ENCODE results near the gene MYH14. TPM values are rescaled to one million over a fixed set of nuclear protein-coding genes. Genes with fewer than 3 reads are reported as not detected.

The MYH14 gene
- polyA plus RNA-seq = 10 to 100 TPM; 20.6 to 42.6 (median 21.9) TPM

DNA sequence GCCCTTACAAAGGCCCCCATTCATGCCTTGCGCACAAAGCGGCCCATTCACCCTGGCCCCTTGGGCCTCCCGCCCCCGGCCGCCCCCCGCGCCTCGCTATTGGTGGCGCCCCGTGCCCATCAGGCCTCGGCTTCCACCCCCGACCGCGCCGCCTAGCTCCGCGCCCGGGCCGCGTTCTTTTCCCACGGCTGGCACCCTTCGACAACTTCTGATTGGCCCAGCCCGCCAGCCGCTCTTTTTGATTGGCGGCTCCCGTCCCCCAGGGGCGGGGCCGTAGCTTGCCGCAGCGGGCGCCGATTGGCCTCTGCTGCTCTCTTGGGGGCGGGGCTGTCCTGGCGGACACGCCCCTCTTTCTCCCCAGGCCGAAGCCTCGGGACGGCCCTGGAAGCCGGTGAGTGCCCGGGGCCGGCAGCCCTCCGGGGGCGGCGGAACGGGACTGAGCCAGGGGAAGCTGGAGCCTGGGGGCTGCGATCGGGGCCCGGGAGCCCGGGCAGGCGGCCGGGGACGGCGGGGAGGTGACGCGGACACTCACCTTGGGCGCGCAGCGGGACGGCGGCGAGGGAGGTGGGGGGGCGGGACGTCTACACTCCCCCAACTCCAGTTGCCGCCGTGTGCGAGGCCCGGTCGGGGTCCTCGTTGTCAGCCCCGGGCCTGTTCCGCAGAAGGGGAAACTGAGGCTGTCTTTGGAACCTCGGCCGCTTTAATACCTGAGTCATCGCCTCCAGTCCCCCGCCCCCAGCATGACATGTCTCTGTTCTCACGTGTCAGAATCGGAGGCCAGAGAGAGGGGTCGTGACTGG lies at the start of gene MYH14:
Gene MYH14 (plus strand): TSS at position 342 of the 800 bp plus-strand sequence. CDS start 6,744 bp downstream, outside the sequence.
- no peak within 1 kb of the TSS for H3K27ac ChIP-seq (ENCODE audit: low read depth, low read length)
- WGBS, 3 donors = 2 to 5% (median 3%) methylated on average over 55 to 78 of the region's 78 CpGs

DNA sequence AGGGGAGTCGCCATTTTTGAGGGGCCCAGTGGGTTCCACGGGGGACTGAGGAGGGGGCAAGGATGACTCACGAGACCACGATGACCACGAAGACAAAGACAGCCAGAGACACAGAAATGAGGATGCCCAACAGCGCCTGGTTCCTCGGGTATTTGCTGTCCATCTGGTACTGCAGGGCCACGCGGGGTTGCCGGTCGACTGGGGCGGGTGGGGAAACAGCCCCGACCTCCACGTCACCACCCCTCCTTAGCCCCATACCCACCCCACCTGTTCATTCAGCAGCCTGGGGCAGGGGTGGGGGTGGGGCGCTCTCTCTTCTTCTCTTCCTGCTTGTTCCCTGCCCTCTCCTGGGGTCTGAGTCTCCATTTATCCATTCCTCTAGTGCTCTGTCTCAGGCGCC lies 48.9 kb upstream of the MYH14 start:
- no peak overlapping the region for H3K27ac ChIP-seq (ENCODE audit: low read depth, low read length)
- 70 to 78% (median 73%) methylated on average over 11 to 16 of the region's 16 CpGs for WGBS, 3 donors

DNA sequence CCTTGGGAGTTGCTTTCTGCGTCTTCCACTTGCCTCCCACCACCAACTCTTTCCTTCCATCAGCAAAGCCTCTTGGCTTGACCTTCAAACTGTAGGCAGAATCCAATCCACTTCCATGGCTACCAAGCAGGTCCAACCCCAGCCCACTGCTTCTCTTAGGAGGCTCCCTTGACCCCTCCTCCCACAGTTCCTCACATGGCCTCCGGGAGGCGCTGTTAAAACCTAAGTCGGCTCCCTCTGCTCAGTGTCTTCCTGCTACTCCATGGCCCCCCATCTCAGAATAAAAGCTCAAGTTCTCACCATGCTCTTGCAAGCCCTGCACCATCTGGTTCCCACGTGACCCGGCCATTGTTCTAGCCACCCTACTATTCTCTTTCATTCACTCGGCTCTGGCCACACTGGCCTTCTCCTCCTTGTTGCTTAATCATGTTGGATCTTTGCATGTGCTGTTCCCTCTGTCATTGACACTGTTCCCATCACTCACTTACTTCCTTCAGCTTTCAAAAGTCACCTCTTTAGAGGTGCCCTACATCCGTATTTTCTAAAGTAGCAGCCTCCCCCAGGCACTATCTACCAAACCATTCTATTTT lies 47.8 kb upstream of the MYH14 start:
- no peak overlapping the region for H3K27ac ChIP-seq (ENCODE audit: low read depth, low read length)
- 74 to 85% (median 78%) methylated on average over 8 of the region's 8 CpGs for WGBS, 3 donors

- H3K27ac ChIP-seq (ENCODE audit: low read depth, low read length) = no peak overlapping the region
These were observed 44.8 kb upstream of the MYH14 start for GRCh38 chr19:50158577-50158976.

DNA sequence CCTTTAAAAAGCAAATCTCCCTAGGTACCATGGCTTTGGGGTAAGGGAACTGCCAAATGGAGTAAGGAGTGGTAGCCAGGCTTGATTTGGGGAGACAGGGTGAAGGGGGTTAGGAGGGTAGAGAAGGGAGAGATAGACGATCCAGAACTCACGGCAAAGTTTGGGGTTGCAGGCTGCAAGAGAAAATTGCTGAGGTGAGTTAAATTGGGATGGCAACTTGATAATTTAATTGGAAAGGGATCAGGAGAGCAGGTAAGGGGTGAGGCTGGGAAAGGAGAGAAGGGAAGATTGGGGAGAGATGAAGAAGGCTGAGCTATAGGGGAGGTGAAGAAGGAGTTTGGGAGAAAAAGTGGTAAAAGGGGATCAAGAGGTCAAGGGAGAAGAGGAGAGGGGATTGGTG lies 44.3 kb upstream of the MYH14 start:
- 86 to 98% (median 92%) methylated on average over 2 of the region's 2 CpGs for WGBS, 3 donors
- H3K27ac ChIP-seq (ENCODE audit: low read depth, low read length) = no peak overlapping the region

DNA sequence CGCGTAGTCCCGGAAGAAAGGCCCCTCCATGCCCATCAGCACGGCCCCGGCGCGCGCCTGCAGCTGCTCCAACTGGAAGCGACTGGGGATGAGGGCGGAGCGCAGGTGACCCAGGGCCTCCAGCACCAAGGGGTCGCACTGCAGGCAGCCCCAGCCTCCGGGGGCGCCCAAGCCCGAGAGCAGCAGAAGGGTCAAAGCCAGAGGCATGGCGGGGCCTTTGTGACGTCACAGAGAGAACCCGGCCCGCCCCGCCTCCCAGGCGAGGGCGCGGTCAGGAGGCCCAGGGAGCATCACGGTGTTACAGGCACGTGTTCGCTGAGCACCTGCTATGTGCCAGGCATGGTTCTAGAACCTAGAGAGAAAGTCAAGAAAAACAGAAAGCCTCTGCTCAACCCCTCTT lies 40.4 kb upstream of the MYH14 start, which contains the start of gene IZUMO2:
Gene IZUMO2 (minus strand): TSS at position 294 of the 400 bp plus-strand sequence. CDS start 87 bp downstream, at position 207.
- H3K27ac ChIP-seq (ENCODE audit: low read depth, low read length) = no peak within 1 kb of the TSS
- 10 to 25% (median 16%) methylated on average over 26 of the region's 26 CpGs for WGBS, 3 donors

DNA sequence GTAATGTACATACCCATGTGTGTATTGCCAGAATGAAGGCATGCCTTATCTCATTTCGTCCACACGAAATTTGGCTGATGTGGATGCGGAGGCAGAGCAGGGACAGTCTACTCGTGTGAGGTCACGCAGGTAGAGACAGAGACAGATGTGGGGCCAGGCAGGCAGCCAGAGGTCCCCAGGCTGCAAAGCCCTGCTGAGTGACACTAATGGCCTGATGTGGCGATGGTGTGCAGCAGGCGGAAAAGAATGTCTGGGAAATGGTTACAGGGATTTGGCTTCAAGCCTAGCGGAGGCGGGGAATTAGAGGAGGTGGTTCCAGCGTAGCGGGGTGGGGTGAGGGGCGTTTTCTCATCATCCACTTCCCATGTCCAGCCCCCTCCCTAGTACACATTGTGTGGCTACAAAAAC lies 36.1 kb upstream of the MYH14 start:
- H3K27ac ChIP-seq (ENCODE audit: low read depth, low read length) = no peak overlapping the region
- WGBS, 3 donors = 24 to 40% (median 31%) methylated on average over 12 of the region's 12 CpGs

DNA sequence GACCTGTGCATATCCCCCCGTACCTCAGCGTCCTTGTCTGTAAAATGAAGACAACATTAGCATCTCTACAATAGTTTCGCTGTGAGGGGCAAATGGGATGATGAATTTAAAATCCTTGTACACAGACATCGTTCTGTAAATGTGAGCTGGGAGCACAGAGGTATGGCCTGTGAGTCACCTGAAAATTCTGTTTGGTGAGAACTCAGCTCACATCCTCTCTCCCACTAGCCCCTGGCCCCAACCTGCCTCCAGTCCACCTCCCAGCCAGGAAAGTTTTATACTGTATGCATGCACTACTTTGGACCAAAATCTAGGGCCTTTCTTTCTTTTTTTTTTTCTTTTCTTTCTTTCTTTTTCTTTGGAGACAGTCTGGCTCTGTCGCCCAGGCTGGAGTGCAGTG lies 31.7 kb upstream of the MYH14 start:
- no peak overlapping the region for H3K27ac ChIP-seq (ENCODE audit: low read depth, low read length)
- WGBS, 3 donors = 83 to 86% (median 84%) methylated on average over 5 of the region's 5 CpGs

DNA sequence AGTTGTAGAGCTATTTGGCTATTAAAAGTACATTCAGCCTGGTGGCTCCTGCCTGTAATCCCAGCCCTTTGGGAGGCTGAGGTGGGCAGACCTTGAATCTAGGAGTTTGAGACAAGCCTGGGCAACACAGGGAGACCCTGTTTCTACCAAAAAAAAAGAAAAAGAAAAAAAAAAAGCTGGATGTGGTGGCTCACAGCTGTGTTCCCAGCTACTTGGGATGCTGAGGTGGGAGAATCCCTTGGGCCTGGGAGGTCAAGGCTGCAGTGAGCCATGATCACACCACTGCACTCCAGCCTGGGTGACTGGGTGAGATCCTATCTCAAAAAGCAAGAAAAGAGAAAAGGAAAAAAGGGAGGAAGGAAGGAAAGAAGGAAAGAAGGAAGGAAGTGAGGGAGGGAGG lies 30.7 kb upstream of the MYH14 start:
- no peak overlapping the region for H3K27ac ChIP-seq (ENCODE audit: low read depth, low read length)

GRCh38 chr19:50173127-50173526 lies 30.3 kb upstream of the MYH14 start:
- H3K27ac ChIP-seq (ENCODE audit: low read depth, low read length) = no peak overlapping the region
- WGBS, 3 donors = 57 to 65% (median 59%) methylated on average over 8 of the region's 8 CpGs

DNA sequence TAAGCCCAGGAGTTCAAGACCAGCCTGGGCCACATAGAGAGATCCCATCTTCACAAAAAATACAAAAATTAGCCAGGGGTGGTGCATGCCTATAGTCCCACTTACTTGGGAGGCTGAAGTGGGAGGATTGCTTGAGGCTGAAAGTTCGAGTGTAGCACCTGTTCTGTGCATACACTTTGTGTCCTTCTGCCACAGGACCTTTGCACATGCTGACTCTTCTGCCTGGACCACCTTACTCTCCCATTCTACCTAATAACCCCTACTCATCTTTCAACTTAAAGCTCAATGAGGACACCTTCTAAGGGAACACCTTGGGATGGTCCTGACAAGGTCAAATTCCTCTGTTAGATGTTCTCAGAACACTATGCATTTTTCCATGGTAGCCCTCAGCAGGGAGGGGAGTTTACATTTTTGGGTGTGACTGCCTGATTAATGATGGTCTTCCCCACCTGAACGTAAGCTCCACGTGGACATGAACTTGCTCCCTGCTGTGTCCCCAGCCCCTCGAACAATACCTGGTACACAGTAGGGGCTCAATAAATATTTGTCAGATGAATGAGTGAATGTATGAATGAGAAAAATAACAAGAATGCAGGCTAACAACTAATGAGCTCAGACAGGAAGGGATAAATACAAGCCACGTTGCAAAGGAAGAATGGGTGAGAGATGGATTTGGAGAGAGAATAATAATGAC lies 29.2 kb upstream of the MYH14 start:
- WGBS, 3 donors = 45 to 60% (median 54%) methylated on average over 5 of the region's 5 CpGs
- no peak overlapping the region for H3K27ac ChIP-seq (ENCODE audit: low read depth, low read length)

DNA sequence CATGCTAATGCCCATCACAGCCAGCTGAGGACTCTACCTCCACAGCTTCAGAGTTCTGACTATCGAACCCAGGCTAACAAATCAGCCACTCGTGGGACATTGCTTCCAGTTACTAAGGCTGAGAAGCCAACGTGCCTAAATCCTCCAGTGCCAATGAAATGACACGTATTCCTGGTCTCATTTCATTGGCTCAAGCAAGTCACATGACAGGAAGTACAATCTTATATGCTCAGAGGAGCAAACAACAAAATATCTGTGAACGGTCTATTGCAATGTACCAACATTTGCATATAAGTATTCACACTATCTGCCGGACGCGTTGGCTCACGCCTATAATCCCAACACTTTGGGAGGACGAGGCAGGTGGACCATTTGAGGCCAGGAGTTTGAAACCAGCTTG lies 27.5 kb upstream of the MYH14 start:
- no peak overlapping the region for H3K27ac ChIP-seq (ENCODE audit: low read depth, low read length)
- WGBS, 3 donors = 80 to 82% (median 80%) methylated on average over 10 of the region's 10 CpGs

DNA sequence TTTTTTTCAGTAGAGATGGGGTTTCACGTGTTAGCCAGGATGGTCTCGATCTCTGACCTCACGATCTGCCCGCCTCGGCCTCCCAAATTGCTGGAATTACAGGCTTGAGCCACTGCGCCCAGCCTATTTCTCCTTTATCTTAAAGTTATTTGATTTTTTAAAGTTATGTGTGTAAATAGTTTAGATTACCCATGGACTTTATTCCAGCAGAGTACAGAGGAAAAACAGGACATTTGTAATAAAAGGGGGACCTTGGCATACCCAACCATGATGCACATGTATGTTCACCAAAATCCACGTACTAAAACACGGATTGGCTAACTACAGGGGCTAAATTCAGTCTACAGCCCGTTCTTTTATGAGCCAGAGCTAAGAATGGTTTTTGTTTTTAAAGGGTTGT lies 26.6 kb upstream of the MYH14 start:
- WGBS, 3 donors = 77 to 86% (median 81%) methylated on average over 9 of the region's 9 CpGs
- no peak overlapping the region for H3K27ac ChIP-seq (ENCODE audit: low read depth, low read length)

GRCh38 chr19:50178320-50178719 lies 25.1 kb upstream of the MYH14 start:
- WGBS, 3 donors = 52 to 79% (median 66%) methylated on average over 1 of the region's 1 CpG

DNA sequence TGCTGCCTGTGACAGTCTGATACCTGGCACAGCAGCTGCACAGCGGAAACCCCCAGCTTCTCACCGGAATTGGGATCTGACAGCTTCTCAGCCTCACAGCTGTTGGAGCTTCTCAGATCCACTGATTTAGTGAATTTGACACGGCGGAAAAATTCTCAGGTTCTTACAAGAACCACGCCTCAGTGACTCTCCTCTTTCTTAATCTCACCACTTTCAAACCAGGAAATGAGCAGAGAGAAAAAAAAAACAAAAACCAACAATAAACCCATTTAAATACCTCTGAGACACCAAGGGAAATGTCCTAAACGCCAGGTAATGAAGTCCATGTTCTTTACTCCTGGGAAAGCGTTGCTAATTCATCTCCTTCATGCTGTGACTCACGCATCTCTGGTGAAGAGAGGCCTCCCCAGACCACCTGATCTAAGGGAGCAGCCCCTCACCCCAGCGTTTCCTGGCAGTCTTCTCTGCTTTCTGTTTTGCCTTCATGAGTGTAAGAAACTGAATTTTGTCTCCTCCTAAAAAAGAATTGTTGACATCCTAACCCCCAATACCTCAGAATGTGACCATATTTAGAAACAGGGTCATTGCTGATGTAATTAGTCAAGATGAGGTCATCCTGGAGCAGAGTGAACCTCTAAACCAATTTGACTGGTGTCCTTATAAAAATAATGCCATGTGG lies 24.4 kb upstream of the MYH14 start:
- no peak overlapping the region for H3K27ac ChIP-seq (ENCODE audit: low read depth, low read length)
- WGBS, 3 donors = 39 to 57% (median 45%) methylated on average over 9 of the region's 9 CpGs

More at GRCh38 chr19:50178320-50178719, 25.1 kb upstream of the MYH14 start:
- no peak overlapping the region for H3K27ac ChIP-seq (ENCODE audit: low read depth, low read length)

GRCh38 chr19:50181121-50181520 lies 22.3 kb upstream of the MYH14 start:
- 45 to 82% (median 79%) methylated on average over 5 of the region's 5 CpGs for WGBS, 3 donors
- no peak overlapping the region for H3K27ac ChIP-seq (ENCODE audit: low read depth, low read length)

GRCh38 chr19:50184196-50184595 lies 19.2 kb upstream of the MYH14 start:
- WGBS, 3 donors = 17 to 34% (median 29%) methylated on average over 1 of the region's 1 CpG
- no peak overlapping the region for H3K27ac ChIP-seq (ENCODE audit: low read depth, low read length)

DNA sequence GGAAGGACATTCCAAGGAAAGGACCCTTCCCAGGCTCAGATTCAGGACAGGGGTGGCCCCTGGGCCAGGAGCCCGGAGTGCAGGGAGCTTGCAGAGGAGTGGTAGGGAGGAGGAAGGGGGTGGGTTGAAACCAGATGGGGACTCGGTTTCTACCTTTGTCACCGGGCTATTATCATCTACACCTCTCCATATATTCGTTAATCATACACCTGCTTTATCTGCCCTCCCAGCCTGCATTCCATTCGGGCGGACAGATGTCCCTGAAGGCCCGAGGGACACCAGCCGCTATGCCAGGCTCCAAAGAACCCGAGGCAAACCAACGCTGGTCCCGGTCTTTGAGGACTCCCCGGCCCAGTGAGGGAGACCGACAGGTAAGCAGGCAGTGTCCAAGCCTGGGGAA lies 15.5 kb upstream of the MYH14 start:
- WGBS, 3 donors = 40 to 82% (median 77%) methylated on average over 13 of the region's 13 CpGs
- no peak overlapping the region for H3K27ac ChIP-seq (ENCODE audit: low read depth, low read length)

GRCh38 chr19:50189331-50189730 lies 14.1 kb upstream of the MYH14 start:
- WGBS, 3 donors = 69 to 77% (median 75%) methylated on average over 8 of the region's 8 CpGs
- H3K27ac ChIP-seq (ENCODE audit: low read depth, low read length) = no peak overlapping the region
